PC-3 (cell line): Measurements from ENCODE around the gene CDK14.

Experiments used
- EZH2 ChIP-seq: fragments of 300-600 bp; sonication (generic); IDR thresholded peaks from one replicate; pipeline ENCODE4 v1.6.1; 2017; ENCODE audit warnings: antibody characterized with exemption, mild to moderate bottlenecking, low read length; ENCODE audit not compliant: unreplicated experiment
- EZH2phosphoT487 ChIP-seq: fragments of 300-600 bp; sonication (generic); IDR thresholded peaks from 2 replicates; pipeline ENCODE4 v1.6.1; 2018; ENCODE audit warnings: mild to moderate bottlenecking, antibody characterized with exemption, low read length, borderline replicate concordance
- TF ChIP-seq, protein P1 (sequence below): fragments of 300-600 bp; sonication (generic); conservative IDR thresholded peaks from 2 replicates; pipeline ENCODE4 v1.5.1; 2017; ENCODE audit warnings: antibody characterized with exemption, low read depth, mild to moderate bottlenecking, low read length

DNA sequence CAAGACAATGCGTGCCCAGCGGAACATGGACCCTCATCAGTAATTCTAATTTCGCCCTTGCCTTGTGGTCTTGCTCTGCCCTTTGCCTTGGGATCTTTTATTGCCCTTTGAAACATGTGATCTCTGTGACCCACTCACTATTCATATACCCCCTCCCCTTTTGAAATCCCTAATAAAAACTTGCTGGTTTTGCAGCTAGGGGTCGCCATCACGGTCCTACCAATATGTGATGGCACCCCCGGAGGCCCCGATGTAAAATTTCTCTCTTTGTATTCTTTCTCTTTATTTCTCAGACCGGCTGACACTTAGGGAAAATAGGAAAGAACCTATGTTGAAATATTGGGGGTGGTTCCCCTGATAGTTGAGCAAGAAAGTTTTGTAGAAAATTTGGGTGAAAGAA, 242.7 kb downstream of the CDK14 start:
- TF ChIP-seq, protein P1, sequence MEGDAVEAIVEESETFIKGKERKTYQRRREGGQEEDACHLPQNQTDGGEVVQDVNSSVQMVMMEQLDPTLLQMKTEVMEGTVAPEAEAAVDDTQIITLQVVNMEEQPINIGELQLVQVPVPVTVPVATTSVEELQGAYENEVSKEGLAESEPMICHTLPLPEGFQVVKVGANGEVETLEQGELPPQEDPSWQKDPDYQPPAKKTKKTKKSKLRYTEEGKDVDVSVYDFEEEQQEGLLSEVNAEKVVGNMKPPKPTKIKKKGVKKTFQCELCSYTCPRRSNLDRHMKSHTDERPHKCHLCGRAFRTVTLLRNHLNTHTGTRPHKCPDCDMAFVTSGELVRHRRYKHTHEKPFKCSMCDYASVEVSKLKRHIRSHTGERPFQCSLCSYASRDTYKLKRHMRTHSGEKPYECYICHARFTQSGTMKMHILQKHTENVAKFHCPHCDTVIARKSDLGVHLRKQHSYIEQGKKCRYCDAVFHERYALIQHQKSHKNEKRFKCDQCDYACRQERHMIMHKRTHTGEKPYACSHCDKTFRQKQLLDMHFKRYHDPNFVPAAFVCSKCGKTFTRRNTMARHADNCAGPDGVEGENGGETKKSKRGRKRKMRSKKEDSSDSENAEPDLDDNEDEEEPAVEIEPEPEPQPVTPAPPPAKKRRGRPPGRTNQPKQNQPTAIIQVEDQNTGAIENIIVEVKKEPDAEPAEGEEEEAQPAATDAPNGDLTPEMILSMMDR, result no peak
- TF ChIP-seq EZH2phosphoT487 (no peak), EZH2 (no peak)
